Body of pancreas (tissue), 4 donors: Measurements from ENCODE around the gene LTBP2.

Source experiments
- POLR2A ChIP-seq, 3 donors: fragments of 450-650 bp; IDR thresholded peaks; one replicate each; pipeline ENCODE4 v1.6.1; 2016; ENCODE audit warnings: antibody characterized with exemption in 3 of 3, mild to moderate bottlenecking in 2 of 3
- TF ChIP-seq, protein P1 (sequence below), 7 experiments: fragments of 450-650 bp in 4 of 7; fragments of 200-600 bp in 3 of 7; sonication (generic) in 3 of 7; IDR thresholded peaks; one replicate each; pipeline ENCODE4 v1.5.1; 2016 to 2019; ENCODE audit warnings: antibody characterized with exemption in 7 of 7

DNA sequence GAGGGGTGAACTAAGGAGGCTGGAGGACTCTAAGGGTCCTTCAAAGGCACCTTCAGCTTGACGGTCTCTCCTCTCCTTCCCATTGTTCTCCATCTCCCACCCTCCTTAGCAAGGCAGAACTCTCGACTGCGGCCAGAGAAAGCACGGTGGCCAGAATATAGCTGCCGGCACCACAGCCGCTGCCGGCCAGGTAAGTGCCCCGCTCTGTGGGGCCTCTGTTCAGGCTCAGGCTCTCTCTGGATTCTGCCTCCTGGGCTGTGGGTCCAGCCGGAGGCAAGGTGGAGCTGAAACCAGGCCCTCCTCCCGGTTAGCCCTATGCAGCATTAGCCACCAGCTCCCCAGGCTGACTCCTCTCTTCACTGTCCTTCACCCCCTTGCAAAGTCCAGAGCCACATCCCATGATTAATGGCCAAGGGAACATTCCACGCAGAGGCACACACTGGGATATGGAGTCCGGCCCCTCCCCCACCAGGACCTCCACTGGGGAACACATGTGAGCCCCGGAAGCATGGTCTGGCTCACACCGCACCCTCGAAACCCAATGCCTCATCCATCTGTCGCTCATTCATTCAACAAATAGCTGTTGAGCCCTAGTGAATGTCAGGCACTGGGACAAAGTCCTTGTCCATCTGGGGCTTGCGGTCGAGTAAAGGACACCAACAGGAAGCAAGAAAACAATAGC, 25.2 kb downstream of the LTBP2 start:
- TF ChIP-seq, protein P1, sequence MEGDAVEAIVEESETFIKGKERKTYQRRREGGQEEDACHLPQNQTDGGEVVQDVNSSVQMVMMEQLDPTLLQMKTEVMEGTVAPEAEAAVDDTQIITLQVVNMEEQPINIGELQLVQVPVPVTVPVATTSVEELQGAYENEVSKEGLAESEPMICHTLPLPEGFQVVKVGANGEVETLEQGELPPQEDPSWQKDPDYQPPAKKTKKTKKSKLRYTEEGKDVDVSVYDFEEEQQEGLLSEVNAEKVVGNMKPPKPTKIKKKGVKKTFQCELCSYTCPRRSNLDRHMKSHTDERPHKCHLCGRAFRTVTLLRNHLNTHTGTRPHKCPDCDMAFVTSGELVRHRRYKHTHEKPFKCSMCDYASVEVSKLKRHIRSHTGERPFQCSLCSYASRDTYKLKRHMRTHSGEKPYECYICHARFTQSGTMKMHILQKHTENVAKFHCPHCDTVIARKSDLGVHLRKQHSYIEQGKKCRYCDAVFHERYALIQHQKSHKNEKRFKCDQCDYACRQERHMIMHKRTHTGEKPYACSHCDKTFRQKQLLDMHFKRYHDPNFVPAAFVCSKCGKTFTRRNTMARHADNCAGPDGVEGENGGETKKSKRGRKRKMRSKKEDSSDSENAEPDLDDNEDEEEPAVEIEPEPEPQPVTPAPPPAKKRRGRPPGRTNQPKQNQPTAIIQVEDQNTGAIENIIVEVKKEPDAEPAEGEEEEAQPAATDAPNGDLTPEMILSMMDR (IDR thresholded peaks at IDR 0.05) = no peak
- no peak for TF ChIP-seq POLR2A (IDR thresholded peaks at IDR 0.05)
